Mesenchymal stem cell (in vitro differentiated cells and primary cell): ENCODE measurements around the gene OSBPL9.
A peak's percentile ranks its signal among the peaks of the same experiment; 100 is the strongest.

Experiments
- DNase-seq: peaks from one replicate; pipeline ENCODE4 v3.0.0-alpha.2; 2013
- H2AFZ ChIP-seq: one replicate; pipeline ENCODE4 v1.6.1; 2013; ENCODE audit warnings: low read depth, mild to moderate bottlenecking, control low read depth, inconsistent platforms, low read length, moderate library complexity
- H2AK5ac ChIP-seq: 2 replicates; pipeline ENCODE4 v1.6.1; 2013; ENCODE audit warnings: low read length, moderate library complexity, mild to moderate bottlenecking, inconsistent platforms; ENCODE audit not compliant: severe bottlenecking
- H2BK120ac ChIP-seq: one replicate; pipeline ENCODE4 v1.6.1; 2013; ENCODE audit warnings: low read depth, mild to moderate bottlenecking, inconsistent platforms, low read length, moderate library complexity
- H2BK12ac ChIP-seq, 2 experiments: one replicate each; pipeline ENCODE4 v1.6.1; 2013; ENCODE audit warnings: inconsistent platforms in 2 of 2, low read length in 2 of 2, mild to moderate bottlenecking in 2 of 2, moderate library complexity in 2 of 2, control low read depth in 1 of 2
- H2BK15ac ChIP-seq: one replicate; pipeline ENCODE4 v1.6.1; 2013; ENCODE audit warnings: mild to moderate bottlenecking, low read depth, inconsistent platforms; ENCODE audit not compliant: poor library complexity, severe bottlenecking
- H2BK5ac ChIP-seq: 2 replicates; pipeline ENCODE4 v1.6.1; 2013; ENCODE audit warnings: low read depth, mild to moderate bottlenecking, low read length, control low read depth, inconsistent platforms; ENCODE audit not compliant: poor library complexity, severe bottlenecking
- H3K14ac ChIP-seq, 2 experiments: one replicate each; pipeline ENCODE4 v1.6.1; 2013; ENCODE audit warnings: inconsistent platforms in 2 of 2, low read length in 2 of 2, control low read depth in 1 of 2, mild to moderate bottlenecking in 1 of 2, moderate library complexity in 1 of 2
- H3K18ac ChIP-seq, 2 experiments: one replicate each; pipeline ENCODE4 v1.6.1; 2013; ENCODE audit warnings: inconsistent platforms in 2 of 2, low read length in 2 of 2, control low read depth in 1 of 2, low read depth in 1 of 2, mild to moderate bottlenecking in 1 of 2
- H3K23ac ChIP-seq, 2 experiments: one replicate each; pipeline ENCODE4 v1.6.1; 2013; ENCODE audit warnings: inconsistent platforms in 2 of 2, low read length in 2 of 2, mild to moderate bottlenecking in 2 of 2, moderate library complexity in 2 of 2, control low read depth in 1 of 2
- H3K27ac ChIP-seq: 2 replicates; pipeline ENCODE4 v1.5.1; 2013; ENCODE audit warnings: mild to moderate bottlenecking, moderate library complexity, low read length, control low read depth, inconsistent platforms; ENCODE audit not compliant: poor library complexity, severe bottlenecking
- H3K27me3 ChIP-seq, 2 experiments: 2 replicates each; pipeline versions ENCODE4 v1.6.1 to v1.7.0; 2013; ENCODE audit warnings: low read length in 2 of 2, mild to moderate bottlenecking in 2 of 2, moderate library complexity in 2 of 2, control low read depth in 1 of 2, inconsistent platforms in 1 of 2; ENCODE audit not compliant: control insufficient read depth in 1 of 2, insufficient read depth in 1 of 2
- H3K36me3 ChIP-seq, 2 experiments: 2 replicates each; pipeline versions ENCODE4 v1.6.1 to v1.7.0; 2013; ENCODE audit warnings: low read length in 2 of 2, control low read depth in 1 of 2, inconsistent platforms in 1 of 2, low read depth in 1 of 2, mild to moderate bottlenecking in 1 of 2; ENCODE audit not compliant: insufficient read depth in 2 of 2, control insufficient read depth in 1 of 2
- H3K4ac ChIP-seq, 2 experiments: one replicate each; pipeline ENCODE4 v1.6.1; 2013; ENCODE audit warnings: inconsistent platforms in 2 of 2, low read length in 2 of 2, mild to moderate bottlenecking in 2 of 2, moderate library complexity in 2 of 2, control low read depth in 1 of 2, low read depth in 1 of 2
- H3K4me1 ChIP-seq: 2 replicates; pipeline ENCODE4 v1.6.1; 2013; ENCODE audit warnings: low read depth, low read length, control low read depth; ENCODE audit not compliant: control insufficient read depth, insufficient read depth
- H3K4me2 ChIP-seq: 2 replicates; pipeline ENCODE4 v1.6.1; 2013; ENCODE audit warnings: low read length, mild to moderate bottlenecking, inconsistent platforms; ENCODE audit not compliant: poor library complexity, severe bottlenecking
- H3K4me3 ChIP-seq, 2 experiments: 2 replicates each; pipeline versions ENCODE4 v1.5.1 to v1.7.0; 2013; ENCODE audit warnings: low read length in 2 of 2, mild to moderate bottlenecking in 2 of 2, control low read depth in 1 of 2, low read depth in 1 of 2; ENCODE audit not compliant: insufficient read depth in 1 of 2
- H3K79me1 ChIP-seq: replicated peaks from 2 replicates; pipeline ENCODE4 v1.6.1; 2013; ENCODE audit warnings: mild to moderate bottlenecking, control low read depth, low read length, inconsistent platforms; ENCODE audit not compliant: poor library complexity, severe bottlenecking
- H3K9ac ChIP-seq: 2 replicates; pipeline ENCODE4 v1.7.0; 2013; ENCODE audit warnings: mild to moderate bottlenecking, low read length, moderate library complexity
- H3K9me3 ChIP-seq: 2 replicates; pipeline ENCODE4 v1.7.0; 2013; ENCODE audit warnings: mild to moderate bottlenecking, low read length; ENCODE audit not compliant: control insufficient read depth
- H4K8ac ChIP-seq: one replicate; pipeline ENCODE4 v1.6.1; 2013; ENCODE audit warnings: inconsistent platforms, mild to moderate bottlenecking, low read length, moderate library complexity
- H4K91ac ChIP-seq: one replicate; pipeline ENCODE4 v1.6.1; 2013; ENCODE audit warnings: mild to moderate bottlenecking, low read length, inconsistent platforms
- WGBS: methylation state at CpG from one replicate; pipeline ENCODE4 v1.1.7; 2013; ENCODE audit warnings: mixed read lengths; 5-methylcytosine and 5-hydroxymethylcytosine counted together

The OSBPL9 gene

GRCh38 chr1:51634618-51635017 lies 17.7 kb downstream of the OSBPL9 start:
- H3K9me3 ChIP-seq, result no peaks in the 10 kb centered on the region
- H2AFZ ChIP-seq, result no peak overlapping the region
- H3K9ac ChIP-seq, result no peak overlapping the region
- H4K91ac ChIP-seq, result no peak overlapping the region
- no peak overlapping the region for H2BK5ac ChIP-seq
- H2BK12ac ChIP-seq, result no peak overlapping the region
- DNase-seq, result no peak
- H2BK15ac ChIP-seq, result no peak overlapping the region
- no peaks in the 10 kb centered on the region for H3K36me3 ChIP-seq
- H2AK5ac ChIP-seq, result peak overlapping the region; percentile 49
- H3K79me1 ChIP-seq, result peaks cover 35% of the 10 kb centered on the region
- no peak overlapping the region for H3K14ac ChIP-seq
- no peak overlapping the region for H3K4ac ChIP-seq
- H3K23ac ChIP-seq, result no peak overlapping the region
- H4K8ac ChIP-seq, result no peak overlapping the region
- no peaks in the 10 kb centered on the region for H3K27me3 ChIP-seq
- 88% methylated on average over 6 of the region's 7 CpGs for WGBS
- H3K4me3 ChIP-seq, result no peak overlapping the region
- no peak overlapping the region for H3K4me2 ChIP-seq
- no peak overlapping the region for H3K27ac ChIP-seq
- no peak overlapping the region for H2BK120ac ChIP-seq
- H3K18ac ChIP-seq, result no peak overlapping the region
- H3K4me1 ChIP-seq, result peaks cover 1% of the 10 kb centered on the region

DNA sequence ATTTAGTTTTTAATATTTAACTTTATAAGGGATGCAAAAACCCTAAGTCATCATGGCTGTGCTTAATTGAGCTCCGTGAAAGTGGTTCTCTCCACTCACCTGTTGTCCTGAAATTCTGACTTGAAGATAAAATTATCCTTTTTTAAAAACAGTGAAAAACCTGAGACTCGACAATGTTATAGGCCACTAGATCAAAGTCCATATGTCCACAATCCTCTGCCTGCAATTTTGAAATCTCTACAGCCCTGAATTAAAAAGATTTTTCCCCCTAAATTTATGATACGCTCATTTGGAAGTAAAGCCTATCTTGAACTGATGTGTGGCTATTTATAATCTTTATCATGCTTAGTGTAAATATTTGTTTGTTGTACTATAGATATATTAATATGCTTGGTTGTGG lies 18.7 kb downstream of the OSBPL9 start:
- Histone ChIP-seq H3K14ac (no peak overlapping the region), H3K4me1 (peaks cover 1% of the 10 kb centered on the region), H3K79me1 (peaks cover 35% of the 10 kb centered on the region), H3K27ac (no peak overlapping the region), H3K9ac (no peak overlapping the region), H3K18ac (no peak overlapping the region), H2AK5ac (no peak overlapping the region), H2BK12ac (no peak overlapping the region), H2BK15ac (no peak overlapping the region), H3K4me2 (no peak overlapping the region), H4K91ac (no peak overlapping the region), H2BK5ac (no peak overlapping the region), H4K8ac (no peak overlapping the region), H3K23ac (no peak overlapping the region), H3K9me3 (no peaks in the 10 kb centered on the region), H3K27me3 (no peaks in the 10 kb centered on the region), H3K4me3 (no peak overlapping the region), H2AFZ (no peak overlapping the region), H3K36me3 (no peaks in the 10 kb centered on the region), H2BK120ac (no peak overlapping the region), H3K4ac (no peak overlapping the region)
- no peak for DNase-seq
- WGBS, result 75% methylated on average over 2 of the region's 3 CpGs

DNA sequence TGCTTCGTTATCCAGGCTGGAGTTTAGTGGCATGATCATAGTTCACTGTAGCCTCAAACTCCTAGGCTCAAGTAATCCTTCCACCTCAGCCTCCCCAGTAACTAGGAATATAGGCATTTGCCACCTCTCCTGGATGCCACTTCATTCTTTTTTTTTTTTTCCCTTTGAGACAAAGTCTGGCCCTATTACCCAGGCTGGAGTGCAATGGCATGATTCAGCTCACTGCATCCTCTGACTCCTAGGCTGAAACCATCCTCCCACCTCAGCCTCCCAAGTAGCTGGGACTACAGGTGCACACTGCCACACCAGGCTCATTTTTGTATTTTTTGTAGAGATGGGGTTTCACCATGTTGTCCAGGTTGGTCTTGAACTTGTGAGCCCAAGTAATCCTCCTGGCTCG lies 19.3 kb downstream of the OSBPL9 start:
- H3K27ac ChIP-seq, result no peak overlapping the region
- no peak overlapping the region for H3K4ac ChIP-seq
- H3K4me2 ChIP-seq, result no peak overlapping the region
- H3K9me3 ChIP-seq, result no peaks in the 10 kb centered on the region
- H2BK12ac ChIP-seq, result no peak overlapping the region
- H3K23ac ChIP-seq, result no peak overlapping the region
- no peak overlapping the region for H2BK5ac ChIP-seq
- no peak overlapping the region for H2AK5ac ChIP-seq
- no peak overlapping the region for H2BK15ac ChIP-seq
- no peaks in the 10 kb centered on the region for H3K36me3 ChIP-seq
- H3K79me1 ChIP-seq, result peaks cover 32% of the 10 kb centered on the region
- H3K9ac ChIP-seq, result no peak overlapping the region
- H4K91ac ChIP-seq, result no peak overlapping the region
- no peak overlapping the region for H3K14ac ChIP-seq
- WGBS, result 89% methylated on average over 2 of the region's 2 CpGs
- no peak overlapping the region for H4K8ac ChIP-seq
- H3K27me3 ChIP-seq, result no peaks in the 10 kb centered on the region
- H3K18ac ChIP-seq, result no peak overlapping the region
- H2AFZ ChIP-seq, result no peak overlapping the region
- H3K4me3 ChIP-seq, result no peak overlapping the region
- no peak overlapping the region for H2BK120ac ChIP-seq
- H3K4me1 ChIP-seq, result peaks cover 1% of the 10 kb centered on the region
- DNase-seq, result no peak

DNA sequence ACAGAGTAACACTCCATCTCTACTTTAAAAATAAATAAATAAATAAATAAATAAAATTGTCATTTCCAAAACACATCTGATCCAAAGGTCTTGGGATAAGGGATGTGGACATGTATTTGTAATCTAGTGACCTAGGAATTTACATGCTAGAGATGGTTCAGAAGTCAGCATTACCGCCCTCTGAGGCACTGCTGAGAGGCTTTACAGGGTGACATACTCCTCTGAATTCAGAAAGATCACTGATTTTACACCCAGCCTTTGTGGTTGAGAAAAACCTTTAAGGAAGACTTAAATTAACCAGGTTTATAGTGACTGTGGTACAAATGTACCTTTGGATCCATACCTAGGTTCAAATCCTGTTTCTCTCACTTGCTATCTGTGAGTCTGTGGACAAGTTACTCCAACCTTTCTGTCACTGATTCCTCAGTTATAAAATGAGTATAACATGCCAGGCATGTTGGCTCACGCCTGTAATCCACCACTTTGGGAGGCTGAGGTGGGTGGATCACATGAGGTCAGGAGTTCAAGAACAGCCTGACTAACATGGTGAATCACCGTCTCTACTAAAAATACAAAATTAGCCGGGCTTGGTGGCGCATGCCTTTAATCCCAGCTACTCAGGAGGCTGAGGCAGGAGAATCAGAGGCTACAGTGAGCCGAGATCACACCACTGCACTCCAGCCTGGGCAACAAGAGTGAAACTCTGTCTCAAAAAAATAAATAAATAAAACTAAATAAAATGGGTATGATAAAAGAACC lies 20.1 kb downstream of the OSBPL9 start:
- Histone ChIP-seq H3K23ac (no peak overlapping the region), H2AFZ (no peak overlapping the region), H2BK15ac (no peak overlapping the region), H3K4me3 (peak overlapping the region in 1 of 2 experiments; percentile 50), H4K91ac (no peak overlapping the region), H3K9ac (peak overlapping the region; percentile 83), H2AK5ac (no peak overlapping the region), H3K4ac (no peak overlapping the region), H3K4me2 (no peak overlapping the region), H3K27me3 (no peaks in the 10 kb centered on the region), H3K36me3 (no peaks in the 10 kb centered on the region), H3K14ac (no peak overlapping the region), H2BK12ac (no peak overlapping the region), H3K9me3 (no peaks in the 10 kb centered on the region), H3K79me1 (peaks cover 29% of the 10 kb centered on the region), H3K27ac (peak overlapping the region; percentile 31), H3K4me1 (peaks cover 1% of the 10 kb centered on the region), H2BK120ac (no peak overlapping the region), H3K18ac (no peak overlapping the region), H4K8ac (no peak overlapping the region), H2BK5ac (no peak overlapping the region)
- DNase-seq, result peak; percentile 85
- WGBS, result 17% methylated on average over 5 of the region's 6 CpGs
